Activated naive CD8-positive, alpha-beta T cell treated with anti-CD3 and anti-CD28 coated beads, Interleukin-2, amount 50 U/mL, for 24 hours (primary cell): ENCODE measurements around the gene CYREN.
"Not testable (repeated sequence)": the region's sequence is repeated elsewhere in the genome, so short reads cannot be mapped to it uniquely, and the experiment has no call there.

Source experiments
- ATAC-seq: fragments of 150-1000 bp; cut with Tn5 transposase; one replicate; pipeline ENCODE4 v1.10.0; 2021
- DNase-seq: peaks from one replicate; pipeline ENCODE4 v3.0.0; 2021
- H3K27ac Mint-ChIP-seq: one replicate; pipeline ENCODE4 v1.8.0; 2021; ENCODE audit warnings: mild to moderate bottlenecking, mixed read lengths
- H3K27me3 Mint-ChIP-seq: one replicate; pipeline ENCODE4 v1.8.0; 2021; ENCODE audit warnings: mixed read lengths
- H3K36me3 Mint-ChIP-seq: one replicate; pipeline ENCODE4 v1.8.0; 2021; ENCODE audit warnings: low read depth, mixed read lengths
- H3K4me1 Mint-ChIP-seq: one replicate; pipeline ENCODE4 v1.8.0; 2021; ENCODE audit warnings: mixed read lengths
- H3K4me3 Mint-ChIP-seq: one replicate; pipeline ENCODE4 v1.8.0; 2021; ENCODE audit warnings: mild to moderate bottlenecking, moderate library complexity, mixed read lengths
- H3K9me3 Mint-ChIP-seq: one replicate; pipeline ENCODE4 v1.8.0; 2021; ENCODE audit warnings: mixed read lengths

Gene CYREN, protein sequence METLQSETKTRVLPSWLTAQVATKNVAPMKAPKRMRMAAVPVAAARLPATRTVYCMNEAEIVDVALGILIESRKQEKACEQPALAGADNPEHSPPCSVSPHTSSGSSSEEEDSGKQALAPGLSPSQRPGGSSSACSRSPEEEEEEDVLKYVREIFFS

DNA sequence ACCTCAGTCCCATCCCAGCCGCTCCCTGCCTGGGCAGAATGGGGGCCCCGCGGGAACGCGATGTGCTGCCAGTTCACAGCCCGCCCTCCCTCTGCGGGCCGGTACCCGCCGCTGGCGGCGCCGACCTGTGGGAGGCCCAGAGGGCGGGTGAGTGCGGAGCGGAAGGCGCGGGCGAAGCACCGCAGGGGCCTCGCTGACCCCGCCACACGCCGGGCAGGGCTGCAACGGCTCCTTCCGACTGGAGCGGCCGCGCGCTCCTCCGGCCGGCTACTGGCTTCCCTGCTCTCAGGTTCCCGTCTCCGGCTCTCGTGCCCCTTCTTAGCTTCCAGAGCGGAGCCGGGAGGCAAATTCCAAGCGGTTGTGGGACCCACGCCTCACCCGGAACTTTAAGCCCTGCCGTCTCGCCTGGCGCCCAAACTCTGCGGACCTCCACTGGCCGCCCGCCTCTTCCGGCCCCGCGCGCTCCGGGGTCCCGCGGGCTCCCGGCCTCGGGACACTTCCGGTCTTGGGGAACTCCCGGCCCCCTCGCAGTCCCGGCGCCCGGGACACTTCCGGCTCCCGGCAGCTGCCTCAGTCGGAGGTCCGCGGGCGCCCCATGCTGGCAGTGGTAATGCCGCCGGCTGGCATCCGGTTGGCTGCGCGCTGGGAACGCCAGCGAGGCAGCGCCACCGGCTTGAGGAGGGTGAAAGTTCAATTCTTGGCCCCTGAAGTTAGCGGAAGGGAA, at the start of gene CYREN:
CYREN (minus strand) TSS at position 434 of the 724 bp plus-strand sequence. CDS start 1,785 bp downstream, outside the sequence.
- peak within 1 kb of the TSS; percentile 94 for H3K4me3 Mint-ChIP-seq
- peaks cover 35% of the 10 kb centered on the region for H3K36me3 Mint-ChIP-seq
- DNase-seq (peak; percentile 94), ATAC-seq (peak; percentile 88)
- peaks cover 55% of the 10 kb centered on the region for H3K4me1 Mint-ChIP-seq
- H3K27me3 Mint-ChIP-seq = no peaks in the 10 kb centered on the region
- H3K9me3 Mint-ChIP-seq = no peaks in the 10 kb centered on the region
- peak within 1 kb of the TSS; percentile 97 for H3K27ac Mint-ChIP-seq

DNA sequence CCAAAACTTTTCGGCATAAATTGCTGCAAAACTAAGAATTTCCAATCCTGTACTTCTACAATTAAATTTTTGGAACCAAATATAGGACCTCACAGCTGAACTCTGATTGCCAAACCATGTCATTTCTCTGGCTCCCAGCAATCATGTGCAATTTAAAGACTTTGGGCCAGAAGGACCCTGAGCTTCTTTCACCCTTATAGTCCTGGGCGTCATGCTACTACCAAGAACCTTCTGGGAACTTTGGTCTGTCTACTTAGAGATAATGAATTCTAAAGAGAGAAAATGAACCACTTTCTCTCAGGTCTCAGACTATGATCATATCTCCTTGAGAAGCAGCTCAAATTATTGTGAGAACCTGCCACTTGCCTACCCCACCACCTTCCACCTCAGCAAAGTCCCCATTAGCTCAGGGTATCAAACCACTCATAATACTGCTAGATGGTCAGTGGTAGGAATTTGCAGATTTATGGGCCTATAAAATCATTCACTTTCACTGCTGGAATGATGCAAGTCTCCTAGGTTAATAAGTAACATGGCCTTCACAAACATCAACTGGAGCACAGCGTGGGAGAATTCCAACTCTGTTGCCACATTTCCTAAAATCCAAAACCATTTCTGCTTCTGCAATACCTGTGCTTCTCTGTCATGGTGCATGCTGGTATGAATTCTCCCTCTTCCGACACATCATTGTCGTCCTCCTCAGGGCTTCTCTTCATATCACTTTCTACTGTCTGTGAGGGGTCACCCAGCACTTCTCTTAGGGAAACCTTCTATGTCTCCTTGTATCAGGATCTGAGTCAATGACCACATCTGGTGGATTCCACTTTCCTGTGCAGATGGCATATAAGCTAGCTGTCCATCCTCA, 47.4 kb upstream of the CYREN start:
- Mint-ChIP-seq H3K4me3 (no peak overlapping the region), H3K36me3 (no peaks in the 10 kb centered on the region), H3K27me3 (peaks cover 2% of the 10 kb centered on the region), H3K9me3 (no peaks in the 10 kb centered on the region), H3K4me1 (peaks cover 10% of the 10 kb centered on the region), H3K27ac (no peak overlapping the region)
- ATAC-seq (no peak), DNase-seq (no peak)

DNA sequence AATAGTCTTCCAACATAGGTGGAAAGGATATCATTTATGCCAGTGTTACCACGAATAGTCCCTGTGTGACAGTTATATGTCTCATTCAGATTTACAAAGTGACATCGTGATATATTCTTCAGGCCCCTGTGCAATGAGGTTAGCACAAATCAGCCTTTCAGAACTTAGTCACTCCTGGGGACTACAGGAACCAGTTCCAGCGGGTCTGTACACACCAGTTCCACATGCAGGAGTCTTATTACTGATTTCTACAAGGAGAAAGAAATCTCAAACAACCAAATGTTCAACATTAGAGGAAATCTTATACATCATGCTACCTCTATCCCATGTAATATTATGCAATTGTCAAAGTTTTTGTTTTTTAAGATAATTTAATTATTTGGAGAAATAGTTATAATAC, 45.2 kb upstream of the CYREN start:
- no peaks in the 10 kb centered on the region for H3K36me3 Mint-ChIP-seq
- peaks cover 16% of the 10 kb centered on the region for H3K4me1 Mint-ChIP-seq

DNA sequence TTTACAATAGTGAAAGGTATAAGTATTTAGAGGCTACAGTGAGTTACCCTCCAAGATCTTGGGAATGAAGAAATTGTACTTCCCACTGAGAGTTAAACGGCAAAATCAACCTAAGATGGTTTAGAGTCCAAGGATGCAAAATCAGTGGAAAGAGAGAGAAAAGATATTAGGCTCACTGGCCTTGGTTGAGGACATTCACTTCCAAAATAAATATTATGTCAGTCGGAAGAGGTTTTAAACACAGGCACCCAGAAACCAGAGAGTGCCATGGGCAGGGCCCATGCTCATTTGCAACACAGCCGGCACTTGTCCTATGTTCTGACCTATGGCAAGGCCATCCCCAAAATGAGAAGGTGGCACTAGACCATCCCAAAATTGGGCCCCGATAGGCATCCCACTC, 44.7 kb upstream of the CYREN start:
- Mint-ChIP-seq H3K27ac (no peak overlapping the region), H3K4me1 (peaks cover 21% of the 10 kb centered on the region), H3K36me3 (no peaks in the 10 kb centered on the region), H3K9me3 (no peaks in the 10 kb centered on the region), H3K4me3 (no peak overlapping the region), H3K27me3 (peaks cover 2% of the 10 kb centered on the region)
- DNase-seq = no peak
- ATAC-seq = no peak

More for the DNA sequence above, 45.2 kb upstream of the CYREN start:
- H3K4me3 Mint-ChIP-seq = no peak overlapping the region
- no peak overlapping the region for H3K27ac Mint-ChIP-seq
- H3K9me3 Mint-ChIP-seq = no peaks in the 10 kb centered on the region
- H3K27me3 Mint-ChIP-seq = peaks cover 2% of the 10 kb centered on the region
- DNase-seq = no peak
- ATAC-seq = no peak

DNA sequence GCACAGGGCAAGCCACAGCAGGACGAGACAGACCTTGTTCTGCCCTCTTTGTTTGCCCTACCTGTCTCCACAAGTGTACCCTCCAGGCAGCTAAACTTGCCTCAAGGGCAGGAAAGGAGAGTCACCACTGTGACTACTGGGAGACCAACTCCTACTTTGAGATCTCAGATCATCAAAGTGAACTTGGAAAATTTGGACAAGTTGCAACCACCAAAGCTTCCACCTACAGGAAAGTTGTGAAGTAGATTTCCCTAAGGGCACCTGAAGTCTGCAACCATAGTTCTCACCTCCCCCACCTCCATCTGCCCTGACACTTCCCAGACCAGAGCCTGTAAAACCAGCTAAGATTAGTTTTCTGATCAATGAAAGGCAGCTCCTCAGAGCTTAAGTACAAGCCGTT, 43.3 kb upstream of the CYREN start:
- Mint-ChIP-seq H3K27ac (no peak overlapping the region), H3K36me3 (no peaks in the 10 kb centered on the region), H3K27me3 (peaks cover 2% of the 10 kb centered on the region), H3K4me1 (peaks cover 34% of the 10 kb centered on the region), H3K9me3 (no peaks in the 10 kb centered on the region), H3K4me3 (no peak overlapping the region)
- no peak for DNase-seq
- no peak for ATAC-seq

DNA sequence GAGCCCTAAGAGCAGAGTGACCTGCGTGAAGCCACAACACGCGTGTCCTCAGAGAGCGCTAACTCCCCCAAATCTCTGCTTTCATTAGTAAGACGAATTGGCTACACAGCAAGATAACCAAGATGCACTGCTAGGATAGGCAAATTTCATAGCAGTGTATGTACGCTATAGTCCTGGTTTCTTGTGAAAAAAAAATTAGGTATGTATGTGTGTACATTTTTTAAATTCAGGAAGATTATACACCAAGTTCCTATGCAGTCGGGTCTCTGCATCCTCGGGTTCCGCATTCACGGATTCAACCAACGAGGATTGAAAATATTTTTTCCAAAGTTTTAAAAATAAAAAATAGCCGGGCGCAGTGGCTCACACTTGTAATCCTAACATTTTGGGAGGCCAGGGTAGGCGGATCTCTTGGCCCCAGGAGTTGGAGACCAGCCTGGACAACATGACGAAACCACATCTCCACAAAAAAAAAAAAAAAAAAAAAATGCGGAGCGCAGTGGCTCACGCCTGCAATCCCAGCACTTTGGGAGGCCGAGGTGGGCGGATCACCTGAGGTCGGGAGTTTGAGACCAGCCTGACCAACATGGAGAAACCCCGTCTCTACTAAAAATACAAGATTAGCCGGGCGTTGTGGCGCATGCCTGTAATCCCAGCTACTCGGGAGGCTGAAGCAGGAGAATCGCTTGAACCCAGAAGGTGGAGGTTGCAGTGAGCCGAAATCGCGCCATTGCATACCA, 41.6 kb upstream of the CYREN start:
- ATAC-seq, H3K9me3 Mint-ChIP-seq, DNase-seq, H3K27me3 Mint-ChIP-seq, H3K36me3 Mint-ChIP-seq: not testable (repeated sequence)
- Mint-ChIP-seq H3K4me1 (peaks cover 51% of the 10 kb centered on the region), H3K27ac (peak overlapping the region; percentile 74), H3K4me3 (peak overlapping the region; percentile 91)

DNA sequence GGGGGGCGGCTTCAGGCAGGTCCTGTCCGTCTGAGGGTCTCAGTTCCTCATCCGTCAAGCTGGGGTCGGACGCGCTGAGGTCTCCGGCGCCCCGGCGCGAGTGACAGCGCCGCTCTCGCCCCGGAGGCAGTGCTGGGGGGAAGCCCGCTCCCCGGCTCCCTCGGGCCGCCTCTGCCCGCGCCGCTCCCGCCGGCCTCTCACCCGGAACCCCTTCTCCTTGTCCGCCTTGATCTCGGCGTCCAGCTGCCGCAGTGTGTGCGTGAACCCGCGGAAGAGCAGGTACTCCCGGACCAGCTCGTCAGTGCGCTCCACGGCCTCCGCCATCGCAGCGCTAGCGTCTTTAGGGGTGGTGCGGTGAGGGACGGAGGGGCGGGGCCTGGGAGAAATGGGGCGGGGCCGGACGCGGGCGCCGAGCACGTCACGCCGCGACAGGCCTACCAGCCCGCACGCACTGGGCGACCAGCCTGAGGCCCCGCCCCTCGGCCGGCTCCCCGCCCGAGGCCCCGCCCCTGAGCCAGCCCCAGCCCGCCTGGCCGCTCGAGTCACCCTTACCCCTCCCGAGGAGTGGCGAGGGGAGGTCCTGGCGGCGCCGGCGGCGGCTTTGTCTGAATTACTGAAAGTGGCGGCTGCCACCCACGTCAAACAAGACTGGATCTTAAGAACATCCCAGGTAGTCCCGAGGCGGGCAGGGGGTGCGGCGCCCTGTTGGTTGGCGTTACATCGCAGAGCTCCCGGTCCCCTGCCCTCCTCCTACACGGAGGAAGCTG, 40.9 kb upstream of the CYREN start, which contains the start of gene WDR91:
WDR91 (minus strand) TSS at position 348 of the 767 bp plus-strand sequence; CDS start at position 324, 24 bp downstream.
- Mint-ChIP-seq H3K9me3 (no peaks in the 10 kb centered on the region), H3K4me1 (peaks cover 55% of the 10 kb centered on the region), H3K4me3 (peak within 1 kb of the TSS; percentile 91), H3K27me3 (no peaks in the 10 kb centered on the region), H3K27ac (peak within 1 kb of the TSS; percentile 94), H3K36me3 (peaks cover under 1% of the 10 kb centered on the region)
- peak; percentile 97 for DNase-seq
- peak; percentile 96 for ATAC-seq

DNA sequence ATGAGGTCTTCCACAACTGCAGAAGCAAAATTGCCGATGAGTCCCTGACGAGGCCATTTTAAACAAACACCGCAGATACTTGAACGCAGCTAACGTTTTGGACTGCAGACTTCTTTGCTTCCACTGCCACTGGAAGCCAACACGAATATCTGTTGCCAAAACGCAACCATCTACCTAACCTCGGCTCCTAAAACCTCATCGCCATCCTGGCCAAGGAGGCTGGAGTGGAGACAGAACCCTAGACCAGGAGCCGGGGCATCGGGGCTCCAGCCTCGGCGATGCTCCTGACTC, 40.3 kb upstream of the CYREN start:
- H3K9me3 Mint-ChIP-seq = no peaks in the 10 kb centered on the region
- H3K4me3 Mint-ChIP-seq = peak overlapping the region; percentile 91
- ATAC-seq (no peak), DNase-seq (no peak)
- H3K36me3 Mint-ChIP-seq = peaks cover 6% of the 10 kb centered on the region
- H3K27ac Mint-ChIP-seq = peak overlapping the region; percentile 82
- H3K27me3 Mint-ChIP-seq = no peaks in the 10 kb centered on the region
- H3K4me1 Mint-ChIP-seq = peaks cover 61% of the 10 kb centered on the region

DNA sequence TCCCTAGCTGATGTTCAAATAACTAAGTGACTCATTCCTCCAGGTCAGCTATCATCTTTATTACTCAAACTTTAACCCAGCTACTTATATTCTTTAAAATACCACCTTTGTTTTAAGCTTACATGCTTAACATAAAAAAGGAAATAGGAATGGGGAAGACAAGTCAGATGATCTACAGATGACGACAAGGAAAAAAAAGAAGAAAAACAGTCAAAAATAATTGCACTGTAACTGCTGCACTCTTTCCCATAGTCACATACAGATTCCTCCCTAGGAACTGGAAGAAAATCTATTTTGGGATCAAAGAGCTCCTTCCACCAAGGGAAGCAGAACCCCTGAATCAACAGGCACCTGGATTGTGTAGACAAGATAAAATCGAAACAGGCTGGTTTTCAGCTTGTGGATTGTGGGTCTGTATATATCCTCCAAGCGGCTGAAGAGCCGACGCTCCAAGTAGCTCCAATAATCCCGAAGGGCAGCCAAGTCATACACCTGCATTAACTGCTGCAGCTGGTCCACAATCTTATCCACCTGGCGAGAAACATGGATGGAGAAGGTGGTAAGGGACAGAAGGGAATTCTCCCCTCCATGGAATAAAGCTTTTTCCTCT, 38.8 kb upstream of the CYREN start:
- DNase-seq (no peak), ATAC-seq (no peak)
- Mint-ChIP-seq H3K36me3 (peaks cover 14% of the 10 kb centered on the region), H3K9me3 (no peaks in the 10 kb centered on the region), H3K27me3 (no peaks in the 10 kb centered on the region), H3K4me3 (peak overlapping the region; percentile 91), H3K4me1 (peaks cover 61% of the 10 kb centered on the region), H3K27ac (no peak overlapping the region)

DNA sequence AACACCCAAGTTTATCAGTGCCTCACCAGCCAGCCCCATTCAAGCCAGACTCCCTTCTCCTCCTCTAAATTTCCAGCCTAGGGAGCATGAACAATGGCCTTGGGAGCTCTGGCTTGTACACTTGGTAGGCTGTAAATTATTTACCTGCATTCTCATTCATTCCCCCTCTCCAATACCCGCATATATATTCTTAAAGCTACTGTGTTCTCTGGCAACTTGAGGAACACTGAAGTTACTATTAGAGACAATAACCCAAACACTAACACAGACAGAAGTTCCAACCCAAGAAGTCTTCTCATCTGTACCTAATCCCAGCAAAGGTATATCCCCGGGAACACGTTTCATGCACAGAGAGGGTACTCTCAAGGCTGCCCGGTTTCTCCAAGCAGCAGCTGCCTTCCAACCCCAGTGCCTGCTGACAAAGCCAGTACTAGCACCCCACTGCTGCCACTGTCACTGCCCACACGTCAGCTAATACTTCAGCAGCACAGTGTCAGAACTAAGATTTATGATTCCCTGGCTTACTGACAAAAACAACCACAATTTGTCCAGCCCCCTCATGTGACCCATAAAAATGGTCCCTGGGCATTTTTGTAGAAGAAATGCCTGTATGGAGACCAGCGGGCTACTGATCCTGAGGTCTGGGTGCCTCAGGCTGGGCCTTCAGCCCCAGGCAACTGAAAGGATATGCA, 37.7 kb upstream of the CYREN start:
- H3K36me3 Mint-ChIP-seq = peaks cover 22% of the 10 kb centered on the region
- no peaks in the 10 kb centered on the region for H3K27me3 Mint-ChIP-seq
- DNase-seq (no peak), ATAC-seq (no peak)
- H3K4me3 Mint-ChIP-seq = no peak overlapping the region
- H3K9me3 Mint-ChIP-seq = no peaks in the 10 kb centered on the region
- H3K4me1 Mint-ChIP-seq = peaks cover 59% of the 10 kb centered on the region
- H3K27ac Mint-ChIP-seq = no peak overlapping the region

DNA sequence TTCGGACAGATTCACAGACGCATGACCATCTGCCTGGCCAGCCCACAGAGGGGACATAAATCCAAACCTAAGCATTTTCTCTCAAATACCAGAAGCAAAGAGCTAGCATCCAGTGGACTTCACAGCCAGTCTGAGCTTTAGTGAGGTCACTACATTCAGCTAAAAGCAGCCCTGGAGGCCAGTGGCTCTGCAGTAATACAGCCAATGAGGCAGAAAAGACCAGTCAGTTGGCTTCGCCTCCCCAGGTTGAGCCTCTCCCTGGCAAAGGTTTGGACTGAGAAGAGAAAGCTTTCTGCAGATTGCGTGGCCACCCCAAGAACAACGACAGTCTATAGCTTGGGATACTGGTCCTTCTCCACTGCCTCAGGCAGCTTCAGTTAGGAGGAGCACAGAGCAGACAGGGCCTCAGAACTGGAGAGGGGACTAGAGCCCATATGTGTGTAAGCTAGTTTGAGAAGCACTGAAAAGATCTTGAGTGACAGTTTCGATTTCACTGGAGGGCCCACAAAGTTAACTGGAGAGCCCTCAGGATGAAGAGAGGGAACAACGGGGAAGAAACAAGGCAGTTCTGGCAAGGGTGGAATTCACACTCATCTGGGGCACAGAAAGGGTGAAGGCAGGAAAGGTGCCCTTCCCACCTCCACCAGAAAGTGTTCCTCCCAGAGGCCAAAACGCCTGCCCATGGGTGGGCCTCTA, 37.0 kb upstream of the CYREN start:
- no peaks in the 10 kb centered on the region for H3K27me3 Mint-ChIP-seq

DNA sequence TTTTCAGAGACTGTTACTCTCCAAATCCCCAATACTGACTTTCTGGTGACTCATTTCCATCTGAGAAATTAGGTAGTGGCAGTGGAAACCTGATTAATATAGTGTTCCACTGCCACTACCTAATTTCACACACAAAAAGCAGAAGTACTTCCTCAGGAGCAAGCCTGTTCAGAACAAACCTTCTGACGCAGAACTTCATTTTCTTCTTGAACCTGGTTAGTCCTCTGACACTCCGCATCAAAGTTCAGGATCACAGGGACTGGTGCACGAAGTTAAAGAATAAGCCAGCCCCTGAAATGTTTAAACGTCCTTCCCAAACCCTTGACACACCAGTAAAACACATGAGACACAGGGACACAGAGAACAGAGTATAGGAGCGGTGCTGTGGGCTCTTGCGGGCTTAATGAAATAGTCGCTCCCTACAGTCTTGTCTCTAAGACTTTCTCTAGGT, 36.5 kb upstream of the CYREN start:
- Mint-ChIP-seq H3K4me3 (peak overlapping the region; percentile 33), H3K9me3 (no peaks in the 10 kb centered on the region), H3K27me3 (no peaks in the 10 kb centered on the region), H3K36me3 (peaks cover 27% of the 10 kb centered on the region), H3K27ac (no peak overlapping the region), H3K4me1 (peaks cover 63% of the 10 kb centered on the region)
- ATAC-seq (no peak), DNase-seq (no peak)

More for the DNA sequence above, 37.0 kb upstream of the CYREN start:
- Mint-ChIP-seq H3K27ac (no peak overlapping the region), H3K4me1 (peaks cover 59% of the 10 kb centered on the region), H3K36me3 (peaks cover 23% of the 10 kb centered on the region), H3K9me3 (no peaks in the 10 kb centered on the region), H3K4me3 (no peak overlapping the region)
- ATAC-seq = no peak
- no peak for DNase-seq
